Skin of body (tissue), 2 donors: ENCODE data around the gene SGCD. TPM values are rescaled to one million over a fixed set of nuclear protein-coding genes. Genes with fewer than 3 reads are reported as not detected.
"Not testable (repeated sequence)": the region's sequence is repeated elsewhere in the genome, so short reads cannot be mapped to it uniquely, and the experiment has no call there.

Experiments
- DNase-seq: peaks from one replicate; lab custom pipeline; 2025; lab: John Stamatoyannopoulos, UW
- total RNA-seq: library from RNA; depleted of rRNA; stranded (reverse); fragments of >200 nt; gene quantifications from one replicate; pipeline ENCODE4 v1.2.3, GENCODE V29; 2014

Gene SGCD
- total RNA-seq, 1 donor from 2014 or later: 54.5 TPM

DNA sequence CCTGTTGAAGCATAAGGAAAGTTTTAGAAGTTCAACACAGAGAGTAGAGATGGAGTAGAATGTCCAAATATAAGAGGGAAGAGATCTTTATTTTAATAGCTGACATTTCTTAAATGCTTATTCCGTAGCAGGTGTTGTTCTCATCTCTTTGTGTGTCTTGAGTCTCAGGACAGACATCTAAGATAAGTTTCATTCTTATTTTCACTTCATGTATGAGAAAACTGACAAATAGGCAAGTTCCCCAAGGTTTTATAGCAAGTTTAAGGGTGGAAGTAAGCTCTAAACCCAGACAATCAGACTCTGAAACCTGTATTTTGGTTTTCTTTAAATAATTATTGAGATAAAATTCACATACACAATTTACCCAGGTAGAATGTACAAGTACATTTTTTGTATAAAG is 294.8 kb downstream of the SGCD start:
- no peak for DNase-seq

GRCh38 chr5:156623381-156624040 is 296.5 kb downstream of the SGCD start:
- DNase-seq: no peak

GRCh38 chr5:156624686-156625085 is 297.7 kb downstream of the SGCD start:
- DNase-seq: no peak

DNA sequence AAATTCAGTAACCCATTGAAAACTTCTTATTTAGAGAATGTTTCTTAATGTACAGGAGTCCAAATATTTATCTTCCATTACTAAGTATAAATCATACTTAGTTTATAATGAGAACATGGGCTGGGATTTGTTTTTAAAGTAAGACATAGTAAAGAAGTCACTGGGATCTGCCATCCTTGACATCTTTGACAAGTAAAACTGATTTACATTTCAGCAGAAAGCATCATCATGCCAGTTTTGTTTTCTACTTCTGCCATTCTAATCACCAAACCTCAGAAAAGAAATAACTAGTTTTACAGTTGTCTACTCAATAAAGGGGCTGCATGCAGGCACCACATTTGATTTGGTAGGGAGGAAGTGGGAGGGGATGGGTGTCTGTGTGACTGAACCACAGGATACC is 301.5 kb downstream of the SGCD start:
- DNase-seq: no peak

DNA sequence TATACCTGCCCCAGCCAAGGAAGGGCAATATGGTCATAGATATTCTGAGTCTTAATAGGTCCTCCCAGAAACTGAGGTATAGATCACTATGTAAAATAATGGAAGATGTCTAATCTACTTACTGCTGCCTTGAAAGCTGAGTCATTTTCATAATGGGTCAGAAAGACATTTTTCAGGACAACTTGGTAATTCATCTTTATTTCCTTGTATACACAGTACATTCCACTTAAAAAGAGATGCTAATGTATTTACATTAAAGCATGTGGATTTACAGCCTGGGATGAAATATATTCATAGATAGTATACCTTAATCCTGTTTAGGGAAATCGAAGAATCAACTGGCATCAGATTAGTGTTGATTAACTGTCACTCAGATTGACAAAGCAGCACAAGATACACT is 304.0 kb downstream of the SGCD start:
- DNase-seq: no peak

DNA sequence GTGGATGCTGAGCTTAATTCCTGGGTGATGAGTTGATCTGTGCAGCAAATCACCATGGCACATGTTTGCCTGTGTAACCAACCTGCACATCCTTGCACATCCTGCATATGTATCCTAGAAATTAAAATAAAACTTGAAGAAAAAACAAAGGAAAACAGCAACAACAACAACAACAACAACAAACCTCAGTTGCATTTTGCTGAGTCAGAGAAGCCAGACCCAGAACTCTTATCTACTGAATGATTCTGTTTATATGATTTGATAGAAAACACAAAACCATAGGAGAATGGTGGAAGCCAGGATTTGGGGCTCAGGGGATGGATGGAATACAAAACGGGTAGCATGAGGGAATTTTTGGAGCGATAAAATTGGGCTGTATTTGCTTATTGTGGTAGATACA is 307.3 kb downstream of the SGCD start:
- DNase-seq: no peak

DNA sequence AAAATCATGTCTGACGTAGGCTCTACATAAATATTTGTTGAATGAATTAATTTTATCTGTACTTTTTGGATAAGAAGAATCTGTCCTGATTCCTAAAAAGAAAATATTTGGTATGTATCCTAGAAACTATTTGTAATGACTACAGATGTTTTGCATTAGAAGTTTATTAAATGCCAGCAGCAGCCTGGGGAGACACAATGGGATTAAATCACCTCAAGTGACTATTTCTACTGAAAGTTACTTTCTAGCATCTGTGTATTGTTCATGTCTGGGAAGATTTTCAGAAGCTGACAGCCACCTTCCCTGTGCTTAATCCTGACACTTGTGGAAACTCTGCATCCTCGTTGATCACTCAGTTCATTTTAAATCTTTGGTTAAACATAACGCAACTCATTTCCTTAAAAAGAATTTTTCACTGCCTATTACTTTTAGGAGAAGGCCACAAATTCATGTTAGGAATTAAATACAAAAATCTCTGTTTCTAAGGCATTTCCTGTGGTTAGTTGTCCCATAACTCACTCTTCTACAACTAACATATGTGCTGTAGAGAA is 313.8 kb downstream of the SGCD start:
- DNase-seq: peak; percentile 95

GRCh38 chr5:156641686-156642085 is 314.7 kb downstream of the SGCD start:
- DNase-seq: peak; percentile 29

DNA sequence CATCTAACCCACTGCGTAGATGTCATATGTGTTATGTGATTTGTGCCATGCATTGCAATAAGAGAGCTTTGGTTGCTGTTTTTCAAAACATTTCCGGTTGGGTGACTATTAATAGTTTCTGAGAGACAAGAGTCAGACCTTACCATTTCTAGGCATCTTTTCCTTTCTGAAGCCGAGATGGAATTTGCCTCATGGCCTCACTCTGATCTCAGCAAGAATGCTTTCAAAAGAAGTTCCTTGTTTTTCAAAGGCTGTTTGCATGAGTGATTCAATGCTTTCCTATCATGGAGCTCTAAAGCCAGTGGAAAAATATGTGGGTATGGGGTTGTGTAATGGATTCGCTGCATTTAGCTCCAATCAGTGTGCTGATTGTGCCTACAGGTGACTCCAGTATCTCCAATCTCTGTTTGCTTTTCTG is 320.1 kb downstream of the SGCD start:
- DNase-seq: no peak

- DNase-seq: no peak
These were observed 327.5 kb downstream of the SGCD start for GRCh38 chr5:156654444-156654843.

GRCh38 chr5:156655732-156656131 is 328.8 kb downstream of the SGCD start:
- DNase-seq: no peak

GRCh38 chr5:156664832-156665231 is 337.9 kb downstream of the SGCD start:
- DNase-seq: not testable (repeated sequence)

DNA sequence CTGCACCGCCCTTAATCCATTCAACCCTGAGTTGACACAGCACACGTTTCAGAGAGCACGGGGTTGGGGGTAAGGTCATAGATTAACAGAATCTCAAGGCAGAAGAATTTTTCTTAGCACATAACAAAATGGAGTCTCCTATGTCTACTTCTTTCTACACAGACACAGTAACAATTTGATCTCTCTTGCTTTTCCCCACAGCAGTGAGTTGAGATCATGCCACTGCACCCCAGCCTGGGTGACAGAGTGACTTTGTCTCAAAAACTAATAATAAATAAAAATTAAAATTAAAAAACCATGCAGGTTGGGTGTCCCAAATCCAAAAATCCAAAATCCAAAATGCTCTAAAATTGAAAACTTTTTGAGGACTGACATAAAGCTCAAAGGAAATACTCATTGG is 339.7 kb downstream of the SGCD start:
- not testable (repeated sequence) for DNase-seq

- no peak for DNase-seq
These were observed 340.7 kb downstream of the SGCD start for GRCh38 chr5:156667616-156668015.

- DNase-seq: no peak
These were observed 342.5 kb downstream of the SGCD start for GRCh38 chr5:156669416-156669815.

DNA sequence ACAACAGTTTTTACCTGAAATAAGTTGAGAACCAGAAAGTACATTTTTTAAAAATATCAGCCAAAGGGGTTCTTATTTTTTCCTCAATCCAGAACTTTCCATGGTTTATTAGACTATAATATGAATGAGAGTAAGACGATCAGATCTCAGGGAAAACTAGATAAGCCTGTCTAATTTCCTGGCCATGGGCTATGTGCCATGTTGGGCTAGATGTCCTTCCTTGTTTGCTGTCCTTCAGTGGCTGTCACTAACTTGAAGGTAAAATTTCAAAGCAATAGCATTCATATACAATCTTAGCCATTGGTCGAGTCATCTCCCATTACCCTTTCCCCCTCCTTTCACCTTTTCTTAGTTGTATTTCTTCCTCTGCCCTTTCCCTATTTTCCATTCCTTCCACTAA is 343.7 kb downstream of the SGCD start:
- no peak for DNase-seq

- DNase-seq: no peak
These were observed 348.4 kb downstream of the SGCD start for GRCh38 chr5:156675395-156675794.

DNA sequence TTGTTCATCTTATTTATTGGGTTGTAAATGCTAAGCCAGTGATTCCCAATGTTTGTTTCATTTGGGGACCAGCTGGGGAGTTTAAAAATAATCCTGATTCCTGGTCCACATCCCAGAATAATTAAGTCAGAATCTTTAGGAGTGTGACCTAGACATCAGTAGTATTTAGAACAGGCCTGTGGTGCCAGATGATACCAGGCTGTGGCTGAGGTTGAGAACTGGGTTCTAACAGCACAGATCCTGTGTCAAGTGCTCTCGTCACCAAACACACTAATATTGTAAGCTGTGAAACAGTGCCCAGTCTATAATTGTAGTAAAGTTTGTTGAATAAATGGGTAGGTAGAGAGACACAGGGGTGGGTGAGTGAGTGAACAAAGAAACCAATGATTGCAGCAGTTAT is 351.0 kb downstream of the SGCD start:
- DNase-seq: no peak

GRCh38 chr5:156678484-156678883 is 351.5 kb downstream of the SGCD start:
- no peak for DNase-seq

GRCh38 chr5:156680831-156681230 is 353.9 kb downstream of the SGCD start:
- DNase-seq: no peak

DNA sequence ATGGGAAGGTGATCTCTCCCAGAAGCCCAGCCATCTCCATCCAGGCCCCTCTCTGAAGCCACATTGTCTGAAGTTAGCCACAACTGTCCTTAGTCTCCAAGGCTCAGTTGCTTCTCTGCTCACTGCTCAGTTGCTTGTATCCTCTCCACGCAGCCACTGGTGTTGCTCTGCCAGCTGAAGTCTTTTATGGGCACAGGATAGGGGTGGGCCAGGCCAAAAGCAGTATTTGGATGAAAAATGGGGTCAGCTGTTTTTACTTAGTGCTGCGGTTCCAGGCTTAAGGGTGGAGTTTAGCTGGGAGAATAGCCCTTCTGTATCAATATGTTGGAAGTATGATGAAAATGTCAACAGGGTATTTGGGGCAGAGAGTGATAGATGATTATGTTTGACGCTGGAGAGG is 354.3 kb downstream of the SGCD start:
- DNase-seq: no peak

- no peak for DNase-seq
These were observed 356.0 kb downstream of the SGCD start for GRCh38 chr5:156682971-156683370.

DNA sequence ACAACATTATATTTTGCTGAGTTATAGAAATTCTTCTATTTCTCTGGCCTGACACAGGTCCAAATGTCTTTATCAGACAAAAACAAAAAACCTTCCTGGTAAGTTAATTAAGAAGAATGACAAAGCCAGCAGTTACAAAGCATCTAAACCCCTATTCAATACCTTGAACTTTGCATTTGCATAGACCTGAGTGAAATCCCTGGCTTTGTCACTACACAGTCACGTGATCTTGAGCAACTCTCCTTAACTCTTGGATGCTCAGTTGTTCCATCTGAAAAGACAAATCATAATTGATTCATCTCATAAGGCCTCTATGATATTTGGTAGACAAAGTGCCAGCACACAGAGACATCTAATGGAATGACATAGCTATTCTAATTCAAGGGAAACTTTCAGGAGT is 356.5 kb downstream of the SGCD start:
- no peak for DNase-seq

- DNase-seq: no peak
These were observed 357.3 kb downstream of the SGCD start for GRCh38 chr5:156684216-156684615.
